Measurements from ENCODE around the gene CDC14B. TPM values are rescaled to one million over a fixed set of nuclear protein-coding genes. Genes with fewer than 3 reads are reported as not detected.

Gene CDC14B
- total and polyA plus RNA-seq, 2 donors (not counting 1 experiment from before 2014, with no cell fraction given): 2.8 to 8.5 TPM

- CTCF ChIA-PET: no interaction called here
- TF ChIP-seq CTCF (IDR thresholded peaks at IDR 0.05) (no peak), EZH2 (IDR thresholded peaks at IDR 0.05; ENCODE audit: borderline replicate concordance, insufficient read depth, low read depth, low read length, poor library complexity, severe bottlenecking) (no peak)
- no peak overlapping the region for H3K4me3 Mint-ChIP-seq
- peaks cover 20% of the 10 kb centered on the region for H3K4me1 Mint-ChIP-seq
- no peaks in the 10 kb centered on the region for H4K20me1 ChIP-seq (ENCODE audit: control insufficient read depth, insufficient read depth, low read length, poor library complexity, severe bottlenecking)
- intact Hi-C loops (cut with micrococcal nuclease): no loop called here
- no peak overlapping the region for H3K4me3 ChIP-seq (ENCODE audit: control extremely low read depth in 1 of 5, extremely low read depth in 1 of 5, insufficient read depth in 1 of 5, low read depth in 2 of 5, low read length in 4 of 5)
- no peaks in the 10 kb centered on the region for H3K27me3 ChIP-seq (replicated peaks in 1 of 4; ENCODE audit: control extremely low read depth in 1 of 4, control insufficient read depth in 3 of 4, insufficient read depth in 4 of 4, low read length in 3 of 4)
- POLR2A ChIA-PET: no interaction called here
- no peak overlapping the region for H3K27ac ChIP-seq (ENCODE audit: low read length in 2 of 2)
- no peaks in the 10 kb centered on the region for H3K9me3 Mint-ChIP-seq (ENCODE audit: insufficient read depth)
- no CpG with 5 or more reads among the region's 3 CpGs for WGBS (ENCODE audit: insufficient coverage)
- peaks cover 0 to 11% of the 10 kb centered on the region in 2 experiments for H3K36me3 ChIP-seq (replicated peaks in 1 of 2; ENCODE audit: control extremely low read depth in 1 of 2, control insufficient read depth in 1 of 2, extremely low read depth in 1 of 2, insufficient read depth in 2 of 2, low read length in 1 of 2)
- H3K4me1 ChIP-seq (ENCODE audit: control insufficient read depth in 2 of 2, insufficient read depth in 2 of 2, low read length in 2 of 2): peaks cover 4 to 9% of the 10 kb centered on the region in 2 donors
- no peaks in the 10 kb centered on the region for H3K9me3 ChIP-seq (ENCODE audit: control extremely low read depth in 1 of 3, control insufficient read depth in 2 of 3, insufficient read depth in 1 of 3, low read length in 2 of 3)
- DNase-seq (no peak), ATAC-seq (ENCODE audit: low read depth) (no peak)
- H3K27me3 Mint-ChIP-seq: no peaks in the 10 kb centered on the region
- H3K9ac ChIP-seq (ENCODE audit: low read length): no peak overlapping the region
- no peak overlapping the region for H3K4me2 ChIP-seq (replicated peaks; ENCODE audit: low read depth, low read length, poor library complexity, severe bottlenecking)
- no peak overlapping the region for H2AFZ ChIP-seq (ENCODE audit: insufficient read depth, low read depth, low read length, poor library complexity, severe bottlenecking)
- no peak overlapping the region for H3K27ac Mint-ChIP-seq
- no peaks in the 10 kb centered on the region for H3K79me2 ChIP-seq (ENCODE audit: control insufficient read depth, insufficient read depth, low read length)
Measured at GRCh38 chr9:96483733-96484390, 135.8 kb downstream of the CDC14B start.

- WGBS (ENCODE audit: insufficient coverage): no CpG with 5 or more reads among the region's 4 CpGs
- Histone ChIP-seq H3K27ac (ENCODE audit: low read length in 2 of 2) (no peak overlapping the region), H3K27me3 (replicated peaks in 1 of 4; ENCODE audit: control extremely low read depth in 1 of 4, control insufficient read depth in 3 of 4, insufficient read depth in 4 of 4, low read length in 3 of 4) (no peaks in the 10 kb centered on the region), H3K36me3 (replicated peaks in 1 of 2; ENCODE audit: control extremely low read depth in 1 of 2, control insufficient read depth in 1 of 2, extremely low read depth in 1 of 2, insufficient read depth in 2 of 2, low read length in 1 of 2) (peaks cover 0 to 4% of the 10 kb centered on the region in 2 experiments), H3K4me2 (replicated peaks; ENCODE audit: low read depth, low read length, poor library complexity, severe bottlenecking) (no peak overlapping the region), H3K4me3 (ENCODE audit: control extremely low read depth in 1 of 5, extremely low read depth in 1 of 5, insufficient read depth in 1 of 5, low read depth in 2 of 5, low read length in 4 of 5) (no peak overlapping the region), H3K9me3 (ENCODE audit: control extremely low read depth in 1 of 3, control insufficient read depth in 2 of 3, insufficient read depth in 1 of 3, low read length in 2 of 3) (no peaks in the 10 kb centered on the region), H2AFZ (ENCODE audit: insufficient read depth, low read depth, low read length, poor library complexity, severe bottlenecking) (no peak overlapping the region), H3K9ac (ENCODE audit: low read length) (no peak overlapping the region), H3K4me1 (ENCODE audit: control insufficient read depth in 2 of 2, insufficient read depth in 2 of 2, low read length in 2 of 2) (peaks cover 4 to 9% of the 10 kb centered on the region in 2 donors), H4K20me1 (ENCODE audit: control insufficient read depth, insufficient read depth, low read length, poor library complexity, severe bottlenecking) (no peaks in the 10 kb centered on the region), H3K79me2 (ENCODE audit: control insufficient read depth, insufficient read depth, low read length) (no peaks in the 10 kb centered on the region)
- no peaks in the 10 kb centered on the region for H3K27me3 Mint-ChIP-seq
- intact Hi-C loops (cut with micrococcal nuclease): no loop called here
- no peaks in the 10 kb centered on the region for H3K9me3 Mint-ChIP-seq (ENCODE audit: insufficient read depth)
- no peak overlapping the region for H3K27ac Mint-ChIP-seq
- no peak for TF ChIP-seq EZH2 (IDR thresholded peaks at IDR 0.05; ENCODE audit: borderline replicate concordance, insufficient read depth, low read depth, low read length, poor library complexity, severe bottlenecking)
- no peak for TF ChIP-seq CTCF (IDR thresholded peaks at IDR 0.05)
- H3K4me3 Mint-ChIP-seq: no peak overlapping the region
- DNase-seq (no peak), ATAC-seq (ENCODE audit: low read depth) (no peak)
- ChIA-PET CTCF (interaction anchor here (1.2 kb wide), 1 partner anchor 164 kb away, joined by 3 read pairs; no protein-coding TSS in a partner anchor), POLR2A (no interaction called here)
- H3K4me1 Mint-ChIP-seq: peaks cover 23% of the 10 kb centered on the region
Measured at GRCh38 chr9:96483197-96483596, 136.4 kb downstream of the CDC14B start.

Measured in B cell (primary cell).